Stimulated activated naive CD4-positive, alpha-beta T cell (primary cell): Measurements from ENCODE around the gene MAGOH.

Source experiments
- DNase-seq, 6 experiments: peaks; one replicate each; lab custom pipeline; 2025; lab: John Stamatoyannopoulos, UW

The MAGOH gene

GRCh38 chr1:53270873-53271272, 32.6 kb upstream of the MAGOH start:
- DNase-seq: no peak

GRCh38 chr1:53270107-53270506, 31.8 kb upstream of the MAGOH start:
- no peak for DNase-seq

DNA sequence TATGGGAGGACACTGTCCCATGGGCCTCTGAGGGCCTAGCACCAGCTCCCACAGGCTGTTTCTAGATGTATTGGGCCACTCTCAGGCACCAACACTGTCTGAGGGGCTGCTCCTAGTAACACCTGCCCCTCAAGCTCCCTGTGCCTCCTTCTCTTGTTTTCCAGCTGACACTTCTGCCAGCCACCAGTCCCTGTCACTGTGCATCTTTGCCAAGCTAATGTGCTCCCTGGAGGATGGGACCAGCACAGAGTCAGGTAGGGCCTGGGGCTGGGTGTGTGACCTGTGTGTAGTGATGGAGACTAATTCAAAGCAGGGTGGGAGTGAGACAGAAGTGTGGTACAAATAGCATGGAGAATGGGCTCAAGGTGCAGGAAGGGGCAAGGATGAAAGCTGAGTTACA, 29.4 kb upstream of the MAGOH start:
- DNase-seq: no peak

DNA sequence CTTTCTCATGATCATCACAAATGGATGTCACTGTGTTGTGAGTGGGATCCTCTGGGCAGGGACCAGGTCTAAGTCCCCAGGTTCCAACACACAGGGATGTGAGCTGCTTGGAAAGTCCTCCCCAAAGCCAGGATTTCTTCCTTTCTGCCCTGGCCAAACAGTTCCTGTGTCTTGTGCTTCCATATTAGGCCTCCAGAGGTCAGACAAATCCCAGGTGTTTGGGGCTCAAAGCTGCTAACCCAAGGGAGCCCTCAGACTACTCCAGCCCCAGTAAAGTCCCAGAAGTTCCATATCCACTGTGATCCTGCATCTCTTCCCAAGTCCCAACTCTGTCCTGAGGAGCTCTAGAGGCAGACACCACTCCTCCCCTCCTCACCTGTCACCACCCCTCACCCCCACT, 27.7 kb upstream of the MAGOH start:
- no peak for DNase-seq

DNA sequence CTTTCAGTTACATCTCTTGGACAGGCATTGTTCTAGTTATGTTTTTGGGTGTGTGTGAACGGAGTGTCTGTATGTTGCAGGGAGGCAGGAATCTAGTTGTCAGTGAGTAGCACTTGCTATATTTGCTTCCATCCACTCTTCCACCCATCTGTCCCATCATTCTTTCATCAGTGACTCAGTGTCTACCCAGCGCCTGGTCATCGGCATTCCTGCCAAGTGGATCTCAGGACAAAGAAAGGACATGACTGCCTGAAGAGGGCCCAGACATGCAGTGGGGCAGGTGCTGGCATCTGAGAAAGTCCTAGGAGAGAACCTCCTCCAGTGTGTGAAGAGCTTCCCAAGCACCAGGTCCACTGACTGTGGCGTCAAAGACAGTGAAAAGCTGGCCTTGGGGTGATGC, 27.3 kb upstream of the MAGOH start:
- no peak for DNase-seq

DNA sequence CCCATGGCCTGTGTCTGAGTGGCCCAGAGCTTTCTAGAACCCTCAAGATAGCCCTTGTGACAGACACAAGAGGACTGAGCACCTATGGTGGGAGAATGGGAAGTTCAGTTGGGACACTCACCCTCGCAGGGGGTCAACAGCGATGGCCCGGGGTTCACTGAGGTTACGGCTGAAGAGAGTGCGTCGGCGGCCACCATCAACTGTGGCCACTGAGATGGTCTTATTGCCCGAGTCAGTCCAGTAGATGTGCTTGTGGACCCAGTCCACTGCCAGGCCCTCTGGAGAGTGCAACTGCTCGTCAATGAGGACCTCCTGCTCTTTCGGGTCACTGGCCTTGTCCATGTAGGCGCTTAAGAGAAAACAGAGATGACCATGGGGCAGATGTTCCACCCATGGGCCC, 25.7 kb upstream of the MAGOH start:
- no peak for DNase-seq

GRCh38 chr1:53262000-53262399, 23.7 kb upstream of the MAGOH start:
- no peak for DNase-seq

GRCh38 chr1:53260631-53261247, 22.4 kb upstream of the MAGOH start:
- DNase-seq: no peak

DNA sequence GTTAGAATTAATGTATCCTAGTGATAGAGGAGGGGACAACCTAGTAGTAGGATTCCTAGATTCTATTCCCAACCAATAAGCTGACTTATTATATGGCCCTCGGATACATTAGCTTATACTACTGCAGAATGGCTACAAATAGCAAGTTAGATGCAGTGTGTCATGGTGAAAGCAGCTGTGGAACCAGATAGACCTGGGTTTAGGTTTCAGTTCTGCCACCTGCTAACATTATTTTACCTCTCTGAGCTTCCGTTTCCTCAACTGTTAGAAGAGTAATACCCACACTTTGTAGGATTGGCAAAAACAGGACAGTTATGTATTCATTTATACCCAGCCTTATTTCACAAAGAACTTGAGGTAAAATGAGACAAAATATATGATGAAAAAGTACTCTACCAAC, 21.6 kb upstream of the MAGOH start:
- DNase-seq: no peak

- no peak for DNase-seq
Observed at GRCh38 chr1:53258216-53258615, 19.9 kb upstream of the MAGOH start.

DNA sequence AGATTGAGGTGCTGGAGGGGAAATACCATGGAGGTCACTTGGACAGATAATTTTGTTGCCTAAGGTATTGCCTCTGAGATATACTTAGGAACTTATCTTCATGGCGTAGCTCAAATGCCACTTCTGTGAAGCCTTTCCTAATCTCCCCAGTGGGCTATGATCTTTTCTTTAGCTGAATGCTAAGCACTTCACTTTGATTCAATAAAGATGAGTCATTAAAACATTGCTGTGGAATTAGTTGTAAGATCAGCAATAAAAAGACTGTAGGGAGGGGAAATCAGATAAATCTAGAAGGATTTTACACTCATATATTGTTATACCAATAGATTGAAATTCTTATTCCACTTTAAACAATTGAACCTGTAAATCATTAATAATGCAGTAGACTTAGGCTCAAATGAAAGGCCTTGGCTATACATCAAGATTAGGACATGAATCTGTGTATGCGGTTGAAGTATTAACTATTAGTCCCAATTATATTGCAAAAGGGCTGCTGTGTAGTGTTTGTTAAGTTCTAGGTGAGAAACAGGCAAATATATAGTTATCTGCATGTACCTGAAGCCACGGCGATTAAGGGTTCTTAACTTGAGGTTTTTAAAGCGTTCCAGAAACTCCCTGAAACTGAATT, 19.2 kb upstream of the MAGOH start:
- no peak for DNase-seq

- DNase-seq: no peak
Observed at GRCh38 chr1:53256511-53257453, 18.5 kb upstream of the MAGOH start.

- DNase-seq: no peak
Observed at GRCh38 chr1:53255031-53255430, 16.7 kb upstream of the MAGOH start.

- no peak for DNase-seq
Observed at GRCh38 chr1:53254011-53254640, 15.8 kb upstream of the MAGOH start.

DNA sequence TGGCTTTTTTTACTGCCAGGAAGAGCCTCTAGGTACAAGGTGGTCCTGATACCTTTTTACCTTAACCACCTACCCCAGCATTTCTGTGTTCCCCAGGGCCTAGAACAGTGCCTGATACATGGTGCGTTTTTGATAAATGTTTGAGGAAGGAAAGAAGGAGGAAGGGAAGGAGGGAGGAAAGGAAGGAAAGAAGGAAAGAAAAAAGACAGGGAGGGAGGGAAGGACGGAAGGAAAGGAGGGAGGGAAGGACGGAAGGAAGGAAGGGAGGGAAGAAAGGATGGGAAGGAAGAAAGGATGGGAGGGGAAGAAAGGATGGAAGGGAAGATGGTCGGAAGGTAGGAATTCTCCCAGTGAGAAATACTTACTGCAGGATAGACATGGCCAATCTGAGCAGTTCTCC, 12.0 kb upstream of the MAGOH start:
- DNase-seq: no peak

GRCh38 chr1:53249706-53250105, 11.4 kb upstream of the MAGOH start:
- no peak for DNase-seq

DNA sequence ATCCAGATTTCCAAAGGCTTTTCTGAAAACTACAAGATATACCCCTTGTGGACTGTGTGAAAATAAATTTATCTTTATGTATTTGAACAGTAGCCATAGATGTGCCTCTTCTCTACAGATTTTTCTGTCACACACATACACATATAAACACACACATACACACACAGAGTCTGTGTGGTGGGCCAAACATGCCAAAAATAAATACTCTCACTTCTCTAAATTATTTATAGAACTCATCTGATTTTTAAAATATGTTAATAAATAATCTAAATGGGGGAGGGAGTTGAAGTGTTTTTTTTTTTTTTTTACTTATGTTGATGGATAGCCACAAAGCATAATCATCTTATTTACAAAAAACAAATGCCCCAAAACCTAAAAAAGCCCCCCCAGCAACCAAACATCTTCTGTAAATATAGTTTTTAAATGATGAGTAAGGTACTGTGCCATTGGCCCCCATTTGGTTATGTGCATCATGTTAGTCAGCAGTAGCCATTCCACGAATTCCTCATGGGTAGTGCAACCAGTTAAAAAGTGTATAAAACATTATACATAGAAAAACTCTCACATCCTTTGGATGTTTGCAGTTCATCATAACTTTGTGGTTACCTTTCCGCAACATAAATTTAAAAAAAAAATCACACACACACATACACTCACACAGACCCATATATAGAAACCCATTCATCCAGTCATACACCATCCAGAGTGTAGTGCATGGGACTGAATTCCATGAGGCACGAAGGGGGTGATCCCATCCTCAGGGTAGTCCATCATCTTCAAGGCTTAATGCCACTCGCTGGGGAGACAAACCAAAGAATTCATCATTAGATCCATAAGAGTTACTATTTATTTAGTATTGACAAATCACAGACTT, 8.2 kb upstream of the MAGOH start:
- DNase-seq: no peak

GRCh38 chr1:53244141-53244540, 5.8 kb upstream of the MAGOH start:
- DNase-seq: no peak

DNA sequence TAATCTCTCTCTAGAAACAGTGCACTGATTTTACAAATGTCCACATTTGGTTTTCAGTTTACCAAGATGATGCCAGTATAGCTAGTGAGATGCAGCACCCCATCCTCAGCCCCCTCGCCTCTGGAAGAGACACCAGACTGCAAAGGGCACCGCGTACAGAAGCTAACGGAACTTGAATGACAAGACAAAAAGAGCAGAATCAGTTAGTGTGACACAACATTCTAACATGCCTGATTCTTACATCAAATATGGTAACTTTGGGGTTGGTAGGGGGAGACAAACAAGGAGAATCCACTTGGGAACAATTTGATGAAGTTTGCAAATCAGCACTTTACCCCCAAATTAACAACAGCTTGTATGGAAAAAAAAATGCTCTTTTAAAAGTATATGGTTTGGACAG, 4.1 kb upstream of the MAGOH start:
- no peak for DNase-seq

DNA sequence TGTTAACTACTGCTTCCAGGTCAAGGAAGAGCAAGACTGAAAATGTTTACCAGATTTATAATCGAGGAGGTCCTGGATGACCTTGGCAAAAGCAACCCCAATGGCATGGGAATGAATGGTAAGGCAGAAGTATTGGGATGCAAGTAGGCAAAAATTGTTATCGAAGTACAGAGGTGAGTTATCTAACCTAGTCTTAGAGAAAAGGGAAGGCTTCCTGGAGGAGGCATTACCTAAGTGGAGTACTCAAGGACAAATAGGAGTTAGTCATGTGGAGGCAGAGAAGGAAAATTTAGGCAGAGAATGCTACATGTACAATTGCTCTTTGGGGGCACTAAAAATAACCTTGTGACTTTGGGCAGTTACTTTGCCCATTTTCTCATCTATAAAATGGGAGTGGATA, 3.5 kb upstream of the MAGOH start:
- no peak for DNase-seq

DNA sequence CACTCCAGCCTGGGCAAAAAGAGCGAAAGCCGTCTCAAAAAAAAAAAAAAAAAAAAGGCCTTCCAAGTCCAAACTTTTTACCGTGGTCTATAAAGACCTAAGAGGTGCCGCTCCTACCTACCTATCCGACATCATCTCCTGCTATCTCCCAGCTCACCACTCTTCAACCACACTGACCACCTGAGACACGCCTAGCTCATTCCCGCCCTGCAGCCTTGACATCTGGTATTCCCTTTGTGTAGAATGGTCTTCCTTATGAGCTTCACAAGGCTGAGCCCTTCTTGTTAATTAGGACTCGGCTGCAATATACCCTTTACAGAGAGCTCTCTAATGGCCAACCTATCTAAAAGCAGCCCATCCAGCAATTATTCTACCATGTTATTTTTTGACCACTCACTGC, 680 bp downstream of the MAGOH start:
- DNase-seq: no peak

- no peak for DNase-seq
Observed at GRCh38 chr1:53220962-53221286, 17.4 kb downstream of the MAGOH start.
